ENCODE measurements around the gene CFAP61. TPM values are rescaled to one million over a fixed set of nuclear protein-coding genes. Genes with fewer than 3 reads are reported as not detected.

The CFAP61 gene
- total RNA-seq, 4 donors from 2014 or later: 0.68 to 3.7 (median 1.4) TPM

DNA sequence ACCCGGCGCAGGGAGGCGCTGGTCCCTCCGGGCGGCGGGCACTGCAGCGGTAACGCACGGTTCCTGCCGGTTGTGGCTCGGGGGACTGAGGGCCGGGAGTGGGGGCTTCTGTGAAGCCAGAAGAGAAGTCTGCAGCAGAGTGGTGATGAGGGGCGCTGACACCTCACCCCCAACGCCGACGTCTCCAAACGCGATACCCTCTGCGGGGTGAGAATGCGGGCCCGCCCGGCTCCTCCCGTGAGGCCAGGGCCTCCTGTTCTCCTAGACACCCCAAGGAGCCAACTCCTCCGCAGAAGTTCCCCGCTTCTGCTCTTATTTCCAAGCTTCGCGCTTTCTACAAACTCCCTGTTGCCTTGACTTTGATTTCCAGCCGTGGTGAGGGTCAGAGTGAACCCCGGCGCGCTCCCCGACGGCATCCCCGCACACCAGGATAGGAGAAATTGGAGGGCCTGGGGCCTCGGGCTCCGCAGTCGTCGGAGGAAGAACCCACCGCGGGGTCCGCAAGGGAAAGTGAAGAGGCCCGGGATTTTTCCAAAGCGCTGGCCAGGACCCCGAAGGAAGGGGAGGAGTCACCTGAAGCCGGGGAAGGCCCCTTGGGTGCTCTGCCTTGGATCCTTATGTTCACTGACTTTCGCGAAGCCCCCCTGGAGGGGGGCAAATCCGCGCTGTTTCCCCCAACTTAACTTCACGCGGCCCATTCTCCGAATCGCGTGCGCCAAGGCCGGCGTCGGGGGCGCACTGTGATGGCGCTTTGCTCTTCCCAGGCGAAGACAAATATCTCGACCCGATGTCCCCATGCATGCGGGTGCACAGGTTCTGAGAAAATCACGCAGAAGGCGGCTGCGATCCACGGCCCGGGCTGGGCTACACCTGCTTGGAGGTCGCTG is 312.5 kb downstream of the CFAP61 start:
- TF ChIP-seq CTCF (IDR thresholded peaks at IDR 0.05; ENCODE audit: low read depth): no peak

DNA sequence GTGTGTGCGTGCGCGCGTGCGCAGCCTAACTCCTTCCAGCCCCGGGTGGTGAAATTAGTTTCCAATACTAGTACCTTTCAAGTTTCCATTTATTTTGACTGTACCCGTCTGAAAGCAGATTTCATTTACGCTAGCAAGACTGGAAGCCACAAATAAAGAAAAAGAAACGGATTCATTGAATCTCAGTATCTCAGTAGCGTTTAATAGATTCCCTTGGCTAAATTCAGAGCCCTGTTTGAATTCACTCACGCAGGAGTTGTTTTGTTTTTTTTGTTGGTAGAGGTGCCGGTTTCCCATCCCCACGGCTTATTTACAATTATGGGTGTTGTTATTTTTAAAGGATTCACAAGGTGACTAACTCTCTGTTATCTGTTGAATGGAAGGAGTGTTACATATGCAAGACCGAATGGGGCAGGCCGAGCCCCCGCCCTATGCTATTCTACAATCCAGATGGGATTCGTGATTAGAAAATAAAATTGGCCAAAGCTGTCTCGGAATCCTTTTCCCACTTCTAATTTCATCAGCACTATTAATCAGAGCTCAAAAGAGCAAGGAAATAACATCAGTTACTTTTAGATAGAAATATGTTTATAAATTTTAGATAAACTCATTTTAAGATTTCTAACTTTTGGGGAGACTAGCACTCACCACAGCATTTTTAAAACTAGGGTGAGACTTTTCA is 313.3 kb downstream of the CFAP61 start:
- TF ChIP-seq CTCF (IDR thresholded peaks at IDR 0.05; ENCODE audit: low read depth): no peak

GRCh38 chr20:20366551-20366875 is 314.2 kb downstream of the CFAP61 start:
- TF ChIP-seq CTCF (IDR thresholded peaks at IDR 0.05; ENCODE audit: low read depth): no peak

DNA sequence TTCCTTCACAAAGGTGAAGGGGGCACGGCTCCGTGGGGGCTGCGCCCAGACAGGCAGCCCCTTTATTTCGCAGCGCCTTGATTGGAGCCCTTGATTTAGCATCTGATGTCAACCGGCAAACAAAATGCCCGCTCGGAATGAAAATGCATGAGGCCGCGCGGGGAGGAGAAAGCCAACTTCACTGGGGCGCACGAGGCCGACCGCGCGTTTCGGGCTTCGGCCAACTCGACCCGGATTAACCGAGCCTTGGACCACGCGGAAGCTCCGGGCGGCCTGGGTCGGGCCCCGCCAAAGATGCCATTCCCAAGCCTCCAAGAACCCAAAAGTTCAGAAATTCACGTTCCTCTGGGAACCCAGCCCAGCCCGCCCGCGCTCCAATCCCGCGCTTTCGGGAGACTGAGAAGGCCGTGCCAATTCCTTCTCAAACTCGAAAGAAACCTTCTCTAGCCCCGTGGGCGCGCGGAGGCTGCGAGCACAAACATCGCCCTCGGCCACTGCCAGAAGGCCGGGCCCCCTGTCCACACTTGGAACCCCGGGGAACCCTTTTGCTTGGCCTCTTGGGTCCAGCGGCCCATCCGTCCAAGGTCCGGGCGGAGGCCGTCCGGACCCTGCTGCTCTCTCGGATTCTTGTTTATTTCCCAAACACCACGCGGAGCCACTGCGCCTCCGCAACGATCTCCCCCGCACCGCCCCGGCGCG is 314.7 kb downstream of the CFAP61 start:
- TF ChIP-seq CTCF (IDR thresholded peaks at IDR 0.05; ENCODE audit: low read depth): no peak

- no peak for TF ChIP-seq CTCF (IDR thresholded peaks at IDR 0.05; ENCODE audit: low read depth)
These were observed 315.5 kb downstream of the CFAP61 start, which contains the start of gene INSM1 for GRCh38 chr20:20367575-20368417. TSS of gene INSM1 (plus strand) at chr20:20368104. CDS start at chr20:20368268, 164 bp downstream.

- TF ChIP-seq CTCF (IDR thresholded peaks at IDR 0.05; ENCODE audit: low read depth): no peak
These were observed 316.3 kb downstream of the CFAP61 start for GRCh38 chr20:20368418-20369249.
